ENCODE data around the gene PDCD6IP. TPM values are rescaled to one million over a fixed set of nuclear protein-coding genes. Genes with fewer than 3 reads are reported as not detected.

Gene PDCD6IP
- polyA plus RNA-seq, 1 donor from 2014 or later: 196 TPM

DNA sequence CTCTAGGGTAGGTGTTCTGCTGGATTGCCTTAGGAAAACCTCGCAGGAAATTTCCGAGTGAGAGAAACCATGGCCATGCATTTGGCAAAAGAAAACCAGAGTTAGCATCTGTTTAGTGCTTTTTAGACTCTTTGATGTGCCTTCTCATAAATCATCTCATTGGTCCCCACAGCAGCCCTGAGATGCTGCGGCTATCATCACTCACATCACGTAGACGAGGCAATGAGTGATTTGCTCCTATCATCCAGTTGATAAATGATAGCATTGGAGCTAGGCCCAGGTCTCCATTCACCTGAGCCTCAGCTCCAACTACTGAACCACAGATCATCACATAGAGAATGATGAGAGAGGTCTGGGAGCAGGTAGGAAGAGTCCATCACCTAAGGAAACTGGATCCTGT lies 111.1 kb downstream of the PDCD6IP start:
- Histone ChIP-seq H3K4me2 (ENCODE audit: low read length) (no peak overlapping the region), H3K9me2 (ENCODE audit: insufficient read depth, low read length) (no peaks in the 10 kb centered on the region), H3F3A (ENCODE audit: insufficient read depth, low read length, poor library complexity, severe bottlenecking) (no peaks in the 10 kb centered on the region), H3K27me3 (ENCODE audit: insufficient read depth, low read depth, low read length) (no peaks in the 10 kb centered on the region), H4K20me1 (ENCODE audit: insufficient read depth) (no peaks in the 10 kb centered on the region), H2AFZ (ENCODE audit: low read depth, low read length) (no peak overlapping the region), H3K4me3 (ENCODE audit: low read length) (no peak overlapping the region), H3K36me3 (ENCODE audit: insufficient read depth, low read length) (no peaks in the 10 kb centered on the region), H3K9me3 (ENCODE audit: low read length) (no peaks in the 10 kb centered on the region), H3K27ac (ENCODE audit: low read length) (no peak overlapping the region), H3K9ac (ENCODE audit: low read length) (no peak overlapping the region), H3K79me2 (replicated peaks; ENCODE audit: insufficient read depth, low read length) (no peaks in the 10 kb centered on the region)
- no peak for TF ChIP-seq TAF1 (IDR thresholded peaks at IDR 0.05; ENCODE audit: low read depth)

DNA sequence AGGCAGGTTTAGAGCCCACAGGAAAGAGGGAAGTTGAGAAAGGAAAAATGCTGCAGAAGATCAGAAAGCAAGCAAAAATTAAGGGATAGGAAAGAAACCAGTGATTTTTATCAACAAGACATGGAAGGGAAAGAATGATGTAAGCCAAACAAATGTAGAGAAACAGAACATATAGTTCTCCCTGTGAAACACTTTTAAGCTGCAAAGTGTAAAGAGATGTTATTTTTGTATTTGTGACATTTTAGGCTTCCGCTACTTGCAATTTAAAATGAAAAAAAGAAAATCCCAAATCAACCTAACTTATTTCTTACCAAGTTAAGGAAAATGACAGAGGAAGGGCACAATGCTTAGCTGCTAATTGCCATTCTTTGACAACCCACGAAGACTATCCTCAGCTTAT lies 111.6 kb downstream of the PDCD6IP start:
- Histone ChIP-seq H3K9me2 (ENCODE audit: insufficient read depth, low read length) (no peaks in the 10 kb centered on the region), H4K20me1 (ENCODE audit: insufficient read depth) (no peaks in the 10 kb centered on the region), H3K79me2 (replicated peaks; ENCODE audit: insufficient read depth, low read length) (no peaks in the 10 kb centered on the region), H3F3A (ENCODE audit: insufficient read depth, low read length, poor library complexity, severe bottlenecking) (no peaks in the 10 kb centered on the region), H3K27me3 (ENCODE audit: insufficient read depth, low read depth, low read length) (no peaks in the 10 kb centered on the region), H3K4me2 (ENCODE audit: low read length) (no peak overlapping the region), H3K27ac (ENCODE audit: low read length) (no peak overlapping the region), H2AFZ (ENCODE audit: low read depth, low read length) (no peak overlapping the region), H3K9ac (ENCODE audit: low read length) (no peak overlapping the region), H3K4me3 (ENCODE audit: low read length) (no peak overlapping the region), H3K9me3 (ENCODE audit: low read length) (no peaks in the 10 kb centered on the region), H3K36me3 (ENCODE audit: insufficient read depth, low read length) (no peaks in the 10 kb centered on the region)
- TF ChIP-seq, protein P1, sequence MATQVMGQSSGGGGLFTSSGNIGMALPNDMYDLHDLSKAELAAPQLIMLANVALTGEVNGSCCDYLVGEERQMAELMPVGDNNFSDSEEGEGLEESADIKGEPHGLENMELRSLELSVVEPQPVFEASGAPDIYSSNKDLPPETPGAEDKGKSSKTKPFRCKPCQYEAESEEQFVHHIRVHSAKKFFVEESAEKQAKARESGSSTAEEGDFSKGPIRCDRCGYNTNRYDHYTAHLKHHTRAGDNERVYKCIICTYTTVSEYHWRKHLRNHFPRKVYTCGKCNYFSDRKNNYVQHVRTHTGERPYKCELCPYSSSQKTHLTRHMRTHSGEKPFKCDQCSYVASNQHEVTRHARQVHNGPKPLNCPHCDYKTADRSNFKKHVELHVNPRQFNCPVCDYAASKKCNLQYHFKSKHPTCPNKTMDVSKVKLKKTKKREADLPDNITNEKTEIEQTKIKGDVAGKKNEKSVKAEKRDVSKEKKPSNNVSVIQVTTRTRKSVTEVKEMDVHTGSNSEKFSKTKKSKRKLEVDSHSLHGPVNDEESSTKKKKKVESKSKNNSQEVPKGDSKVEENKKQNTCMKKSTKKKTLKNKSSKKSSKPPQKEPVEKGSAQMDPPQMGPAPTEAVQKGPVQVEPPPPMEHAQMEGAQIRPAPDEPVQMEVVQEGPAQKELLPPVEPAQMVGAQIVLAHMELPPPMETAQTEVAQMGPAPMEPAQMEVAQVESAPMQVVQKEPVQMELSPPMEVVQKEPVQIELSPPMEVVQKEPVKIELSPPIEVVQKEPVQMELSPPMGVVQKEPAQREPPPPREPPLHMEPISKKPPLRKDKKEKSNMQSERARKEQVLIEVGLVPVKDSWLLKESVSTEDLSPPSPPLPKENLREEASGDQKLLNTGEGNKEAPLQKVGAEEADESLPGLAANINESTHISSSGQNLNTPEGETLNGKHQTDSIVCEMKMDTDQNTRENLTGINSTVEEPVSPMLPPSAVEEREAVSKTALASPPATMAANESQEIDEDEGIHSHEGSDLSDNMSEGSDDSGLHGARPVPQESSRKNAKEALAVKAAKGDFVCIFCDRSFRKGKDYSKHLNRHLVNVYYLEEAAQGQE (IDR thresholded peaks at IDR 0.05; ENCODE audit: borderline replicate concordance): no peak
- TF ChIP-seq POLR2AphosphoS5 (IDR thresholded peaks at IDR 0.05) (no peak), EP300 (conservative IDR thresholded peaks at IDR 0.05; ENCODE audit: poor library complexity, severe bottlenecking) (no peak), EZH2 (IDR thresholded peaks at IDR 0.05; ENCODE audit: borderline replicate concordance, insufficient read depth, low read length, poor library complexity, severe bottlenecking) (no peak), TAF1 (IDR thresholded peaks at IDR 0.05; ENCODE audit: low read depth) (no peak), RAD21 (conservative IDR thresholded peaks at IDR 0.05) (no peak), MXI1 (conservative IDR thresholded peaks at IDR 0.05; ENCODE audit: poor library complexity, severe bottlenecking) (no peak), SMC3 (conservative IDR thresholded peaks at IDR 0.05; ENCODE audit: poor library complexity) (no peak)
- TF ChIP-seq, protein P2, sequence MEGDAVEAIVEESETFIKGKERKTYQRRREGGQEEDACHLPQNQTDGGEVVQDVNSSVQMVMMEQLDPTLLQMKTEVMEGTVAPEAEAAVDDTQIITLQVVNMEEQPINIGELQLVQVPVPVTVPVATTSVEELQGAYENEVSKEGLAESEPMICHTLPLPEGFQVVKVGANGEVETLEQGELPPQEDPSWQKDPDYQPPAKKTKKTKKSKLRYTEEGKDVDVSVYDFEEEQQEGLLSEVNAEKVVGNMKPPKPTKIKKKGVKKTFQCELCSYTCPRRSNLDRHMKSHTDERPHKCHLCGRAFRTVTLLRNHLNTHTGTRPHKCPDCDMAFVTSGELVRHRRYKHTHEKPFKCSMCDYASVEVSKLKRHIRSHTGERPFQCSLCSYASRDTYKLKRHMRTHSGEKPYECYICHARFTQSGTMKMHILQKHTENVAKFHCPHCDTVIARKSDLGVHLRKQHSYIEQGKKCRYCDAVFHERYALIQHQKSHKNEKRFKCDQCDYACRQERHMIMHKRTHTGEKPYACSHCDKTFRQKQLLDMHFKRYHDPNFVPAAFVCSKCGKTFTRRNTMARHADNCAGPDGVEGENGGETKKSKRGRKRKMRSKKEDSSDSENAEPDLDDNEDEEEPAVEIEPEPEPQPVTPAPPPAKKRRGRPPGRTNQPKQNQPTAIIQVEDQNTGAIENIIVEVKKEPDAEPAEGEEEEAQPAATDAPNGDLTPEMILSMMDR (IDR thresholded peaks at IDR 0.05; ENCODE audit: poor library complexity, severe bottlenecking): no peak
